IPS DF 6.9 (cell line): Measurements from ENCODE around the gene STX4.

Experiments
- DNase-seq: peaks from one replicate; pipeline ENCODE4 v3.0.0-alpha.2; 2013; ENCODE audit warnings: low read depth, low spot score
- H3K27ac ChIP-seq: one replicate; pipeline ENCODE4 v1.5.1; 2013; ENCODE audit warnings: low read length, control low read depth
- H3K27me3 ChIP-seq: 2 replicates; pipeline ENCODE4 v1.6.1; 2013; ENCODE audit warnings: mild to moderate bottlenecking, low read length; ENCODE audit not compliant: control insufficient read depth, insufficient read depth
- H3K36me3 ChIP-seq: 2 replicates; pipeline ENCODE4 v1.6.1; 2013; ENCODE audit warnings: low read length; ENCODE audit not compliant: control insufficient read depth, insufficient read depth
- H3K4me1 ChIP-seq: 2 replicates; pipeline ENCODE4 v1.6.1; 2013; ENCODE audit warnings: low read length; ENCODE audit not compliant: control insufficient read depth, insufficient read depth
- H3K4me3 ChIP-seq: 2 replicates; pipeline ENCODE4 v1.5.1; 2013; ENCODE audit warnings: mild to moderate bottlenecking, low read length
- H3K9me3 ChIP-seq: 2 replicates; pipeline ENCODE4 v1.6.1; 2013; ENCODE audit warnings: low read length, inconsistent platforms; ENCODE audit not compliant: control insufficient read depth, insufficient read depth
- WGBS: extraction: QIAGEN DNeasy Blood & Tissue Kit; methylation state at CpG from one replicate; pipeline ENCODE4 v1.1.7; 2013; ENCODE audit warnings: mixed read lengths, missing lambda C conversion rate; ENCODE audit not compliant: insufficient read length, insufficient coverage; 5-methylcytosine and 5-hydroxymethylcytosine counted together

Gene STX4

GRCh38 chr16:31083981-31084380 is 50.6 kb downstream of the STX4 start:
- no peak overlapping the region for H3K27ac ChIP-seq
- H3K4me3 ChIP-seq, result no peak overlapping the region
- DNase-seq, result no peak
- no peaks in the 10 kb centered on the region for H3K4me1 ChIP-seq
- peaks cover 24% of the 10 kb centered on the region for H3K36me3 ChIP-seq
- H3K9me3 ChIP-seq, result no peaks in the 10 kb centered on the region
- no peaks in the 10 kb centered on the region for H3K27me3 ChIP-seq
- whole genome bisulfite sequencing, result no CpG with 5 or more reads among the region's 13 CpGs

GRCh38 chr16:31084584-31085302 is 51.4 kb downstream of the STX4 start:
- H3K9me3 ChIP-seq, result no peaks in the 10 kb centered on the region
- H3K27ac ChIP-seq, result no peak overlapping the region
- WGBS, result no CpG with 5 or more reads among the region's 16 CpGs
- DNase-seq, result no peak
- no peaks in the 10 kb centered on the region for H3K4me1 ChIP-seq
- no peaks in the 10 kb centered on the region for H3K27me3 ChIP-seq
- H3K36me3 ChIP-seq, result peaks cover 21% of the 10 kb centered on the region
- no peak overlapping the region for H3K4me3 ChIP-seq

- Histone ChIP-seq H3K4me1 (no peaks in the 10 kb centered on the region), H3K36me3 (peaks cover 16% of the 10 kb centered on the region), H3K9me3 (no peaks in the 10 kb centered on the region), H3K4me3 (no peak overlapping the region), H3K27ac (no peak overlapping the region), H3K27me3 (no peaks in the 10 kb centered on the region)
- no CpG with 5 or more reads among the region's 8 CpGs for WGBS
- DNase-seq, result no peak
These were observed 52.1 kb downstream of the STX4 start for GRCh38 chr16:31085411-31085810.

- H3K4me1 ChIP-seq, result no peaks in the 10 kb centered on the region
- H3K36me3 ChIP-seq, result peaks cover 15% of the 10 kb centered on the region
- H3K4me3 ChIP-seq, result no peak overlapping the region; the same call in 1 of the 2 replicates
- no CpG with 5 or more reads among the region's 18 CpGs for WGBS
- no peak overlapping the region for H3K27ac ChIP-seq
- H3K9me3 ChIP-seq, result no peaks in the 10 kb centered on the region
- DNase-seq, result no peak
- H3K27me3 ChIP-seq, result no peaks in the 10 kb centered on the region
These were observed 52.7 kb downstream of the STX4 start for GRCh38 chr16:31085873-31086628.

GRCh38 chr16:31086629-31086906 is 53.2 kb downstream of the STX4 start:
- Histone ChIP-seq H3K27me3 (no peaks in the 10 kb centered on the region), H3K4me1 (no peaks in the 10 kb centered on the region), H3K27ac (no peak overlapping the region), H3K36me3 (peaks cover 13% of the 10 kb centered on the region), H3K4me3 (no peak overlapping the region), H3K9me3 (no peaks in the 10 kb centered on the region)
- no peak for DNase-seq
- WGBS, result no CpG with 5 or more reads among the region's 6 CpGs

GRCh38 chr16:31087481-31087880 is 54.1 kb downstream of the STX4 start:
- H3K4me1 ChIP-seq, result no peaks in the 10 kb centered on the region
- DNase-seq, result no peak
- no peak overlapping the region for H3K4me3 ChIP-seq
- no peak overlapping the region for H3K27ac ChIP-seq
- WGBS, result no CpG with 5 or more reads among the region's 8 CpGs
- peaks cover 13% of the 10 kb centered on the region for H3K36me3 ChIP-seq
- no peaks in the 10 kb centered on the region for H3K9me3 ChIP-seq
- H3K27me3 ChIP-seq, result no peaks in the 10 kb centered on the region

GRCh38 chr16:31087971-31088370 is 54.6 kb downstream of the STX4 start:
- Histone ChIP-seq H3K27ac (no peak overlapping the region), H3K27me3 (no peaks in the 10 kb centered on the region), H3K4me3 (no peak overlapping the region), H3K9me3 (no peaks in the 10 kb centered on the region), H3K4me1 (no peaks in the 10 kb centered on the region), H3K36me3 (peaks cover 13% of the 10 kb centered on the region)
- WGBS, result no CpG with 5 or more reads among the region's 5 CpGs
- no peak for DNase-seq

- Histone ChIP-seq H3K27me3 (no peaks in the 10 kb centered on the region), H3K36me3 (peaks cover 13% of the 10 kb centered on the region), H3K4me3 (no peak within 1 kb of the TSS), H3K9me3 (no peaks in the 10 kb centered on the region), H3K27ac (no peak within 1 kb of the TSS), H3K4me1 (peaks cover 2% of the 10 kb centered on the region; the same call in 1 of the 2 replicates)
- no CpG with 5 or more reads among the region's 15 CpGs for WGBS
- no peak for DNase-seq
These were observed 55.3 kb downstream of the STX4 start, which contains the start of gene PRSS53 for GRCh38 chr16:31088459-31089183. PRSS53 (minus strand) TSS chr16:31088943; CDS start chr16:31088809, 134 bp downstream.

GRCh38 chr16:31089199-31089598 is 55.8 kb downstream of the STX4 start:
- H3K27ac ChIP-seq, result no peak overlapping the region
- H3K4me3 ChIP-seq, result no peak overlapping the region
- no peaks in the 10 kb centered on the region for H3K27me3 ChIP-seq
- peaks cover 13% of the 10 kb centered on the region for H3K36me3 ChIP-seq
- H3K4me1 ChIP-seq, result peaks cover 2% of the 10 kb centered on the region; the same call in 1 of the 2 replicates
- DNase-seq, result no peak
- no peaks in the 10 kb centered on the region for H3K9me3 ChIP-seq
- WGBS, result no CpG with 5 or more reads among the region's 8 CpGs
